Rectal smooth muscle tissue (tissue), 1 donor: ENCODE results near the gene OR2H2.

Source experiments
- H3K27ac ChIP-seq: one replicate; pipeline ENCODE4 v1.7.0; 2013; ENCODE audit warnings: low read depth, low read length, inconsistent platforms
- H3K27me3 ChIP-seq: one replicate; pipeline ENCODE4 v1.7.0; 2013; ENCODE audit warnings: low read length; ENCODE audit not compliant: control insufficient read depth, insufficient read depth
- H3K36me3 ChIP-seq: one replicate; pipeline ENCODE4 v1.7.0; 2013; ENCODE audit warnings: low read length; ENCODE audit not compliant: control insufficient read depth, insufficient read depth
- H3K4me1 ChIP-seq: one replicate; pipeline ENCODE4 v1.7.0; 2013; ENCODE audit warnings: low read length; ENCODE audit not compliant: control insufficient read depth, insufficient read depth
- H3K4me3 ChIP-seq: one replicate; pipeline ENCODE4 v1.7.0; 2013; ENCODE audit warnings: low read length
- H3K9ac ChIP-seq: one replicate; pipeline ENCODE4 v1.7.0; 2013; ENCODE audit warnings: low read length

The OR2H2 gene

GRCh38 chr6:29637247-29637646, 52.3 kb downstream of the OR2H2 start:
- no peak overlapping the region for H3K4me3 ChIP-seq
- H3K36me3 ChIP-seq, result no peaks in the 10 kb centered on the region
- no peak overlapping the region for H3K27ac ChIP-seq
- no peaks in the 10 kb centered on the region for H3K27me3 ChIP-seq
- no peaks in the 10 kb centered on the region for H3K4me1 ChIP-seq
- no peak overlapping the region for H3K9ac ChIP-seq
